Ovary (tissue), 3 donors: ENCODE data around the gene SBK3.

Experiments used
- POLR2A ChIP-seq: fragments of 450-650 bp; IDR thresholded peaks from one replicate; pipeline ENCODE4 v1.6.1; 2017; ENCODE audit warnings: antibody characterized with exemption, mild to moderate bottlenecking, moderate library complexity
- TF ChIP-seq, protein P1 (sequence below), 3 donors: fragments of 450-650 bp in 2 of 3; fragments of 200-600 bp in 1 of 3; IDR thresholded peaks; one replicate each; pipeline versions ENCODE4 v1.5.1 to v1.8.0; 2016 to 2022; ENCODE audit warnings: antibody characterized with exemption in 3 of 3, mild to moderate bottlenecking in 1 of 3
- donor health status: DM: no; HTN: no; CAD: no.

DNA sequence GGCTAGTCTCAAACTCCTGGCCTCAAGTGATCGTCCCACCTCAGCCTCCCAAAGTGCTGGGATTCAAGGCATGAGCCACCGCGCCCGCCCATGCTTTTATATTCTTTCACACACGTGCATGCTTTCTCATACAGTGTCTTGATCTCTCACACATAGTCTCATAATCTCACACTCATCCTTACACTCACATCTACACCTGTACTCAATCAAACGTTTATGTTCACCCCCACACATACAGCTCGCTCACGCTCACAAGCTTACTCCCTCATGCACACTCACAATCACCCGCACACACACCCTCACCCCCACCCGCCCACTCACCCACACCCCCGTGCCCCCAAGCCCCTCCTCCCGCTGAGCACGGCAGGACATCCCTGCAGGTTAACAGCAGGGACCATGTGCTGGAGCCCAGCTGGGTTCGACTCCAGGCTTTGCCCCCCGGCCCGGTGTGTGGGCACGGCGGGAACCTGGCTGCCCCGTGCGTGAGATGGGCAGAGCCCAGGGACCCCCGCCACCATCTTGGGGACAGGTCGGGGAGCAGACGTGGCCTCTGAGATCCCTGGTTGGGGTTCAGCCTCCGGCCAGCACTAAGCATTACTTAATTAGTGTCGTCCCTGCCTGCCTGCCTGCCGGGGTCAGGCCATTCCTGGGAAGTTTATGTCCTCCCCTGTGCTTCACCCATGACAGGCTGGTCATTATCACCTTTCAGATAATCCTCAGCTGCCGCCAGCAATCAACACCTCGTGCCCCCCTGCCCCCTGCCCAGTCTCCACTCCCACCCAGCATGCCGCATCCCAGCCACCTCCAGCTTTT, 19.8 kb downstream of the SBK3 start:
- TF ChIP-seq, protein P1, sequence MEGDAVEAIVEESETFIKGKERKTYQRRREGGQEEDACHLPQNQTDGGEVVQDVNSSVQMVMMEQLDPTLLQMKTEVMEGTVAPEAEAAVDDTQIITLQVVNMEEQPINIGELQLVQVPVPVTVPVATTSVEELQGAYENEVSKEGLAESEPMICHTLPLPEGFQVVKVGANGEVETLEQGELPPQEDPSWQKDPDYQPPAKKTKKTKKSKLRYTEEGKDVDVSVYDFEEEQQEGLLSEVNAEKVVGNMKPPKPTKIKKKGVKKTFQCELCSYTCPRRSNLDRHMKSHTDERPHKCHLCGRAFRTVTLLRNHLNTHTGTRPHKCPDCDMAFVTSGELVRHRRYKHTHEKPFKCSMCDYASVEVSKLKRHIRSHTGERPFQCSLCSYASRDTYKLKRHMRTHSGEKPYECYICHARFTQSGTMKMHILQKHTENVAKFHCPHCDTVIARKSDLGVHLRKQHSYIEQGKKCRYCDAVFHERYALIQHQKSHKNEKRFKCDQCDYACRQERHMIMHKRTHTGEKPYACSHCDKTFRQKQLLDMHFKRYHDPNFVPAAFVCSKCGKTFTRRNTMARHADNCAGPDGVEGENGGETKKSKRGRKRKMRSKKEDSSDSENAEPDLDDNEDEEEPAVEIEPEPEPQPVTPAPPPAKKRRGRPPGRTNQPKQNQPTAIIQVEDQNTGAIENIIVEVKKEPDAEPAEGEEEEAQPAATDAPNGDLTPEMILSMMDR (IDR thresholded peaks at IDR 0.05) = no peak
- no peak for TF ChIP-seq POLR2A
